HG02870 (cell line): ENCODE results near the gene GLI3.

Experiments
- ATAC-seq: cut with Tn5 transposase; IDR thresholded peaks from one replicate; pipeline ENCODE4 v1.9.1; 2021; ENCODE audit warnings: mild to moderate bottlenecking, moderate library complexity; ENCODE audit not compliant: unreplicated experiment

GLI3 gene

GRCh38 chr7:41975849-41976248, 261.2 kb downstream of the GLI3 start:
- no peak for ATAC-seq

GRCh38 chr7:41974870-41975557, 262.0 kb downstream of the GLI3 start:
- ATAC-seq: no peak

GRCh38 chr7:41973202-41973730, 263.7 kb downstream of the GLI3 start:
- ATAC-seq: no peak

- ATAC-seq: no peak
Measured at GRCh38 chr7:41972776-41973175, 264.2 kb downstream of the GLI3 start.

GRCh38 chr7:41972270-41972669, 264.7 kb downstream of the GLI3 start:
- ATAC-seq: no peak

- ATAC-seq: no peak
Measured at GRCh38 chr7:41971640-41972187, 265.3 kb downstream of the GLI3 start.

GRCh38 chr7:41970941-41971340, 266.1 kb downstream of the GLI3 start:
- no peak for ATAC-seq

GRCh38 chr7:41969561-41970105, 267.4 kb downstream of the GLI3 start:
- ATAC-seq: no peak

- no peak for ATAC-seq
Measured at GRCh38 chr7:41967156-41967555, 269.9 kb downstream of the GLI3 start.

- no peak for ATAC-seq
Measured at GRCh38 chr7:41965951-41966505, 271.0 kb downstream of the GLI3 start.

GRCh38 chr7:41964849-41965745, 271.9 kb downstream of the GLI3 start:
- no peak for ATAC-seq

GRCh38 chr7:41964183-41964753, 272.7 kb downstream of the GLI3 start:
- ATAC-seq: no peak

GRCh38 chr7:41956705-41957104, 280.3 kb downstream of the GLI3 start:
- no peak for ATAC-seq

GRCh38 chr7:41955893-41956675, 280.9 kb downstream of the GLI3 start:
- no peak for ATAC-seq

GRCh38 chr7:41955451-41955850, 281.6 kb downstream of the GLI3 start:
- no peak for ATAC-seq

- ATAC-seq: no peak
Measured at GRCh38 chr7:41954976-41955375, 282.0 kb downstream of the GLI3 start.

GRCh38 chr7:41948503-41948902, 288.5 kb downstream of the GLI3 start:
- no peak for ATAC-seq

GRCh38 chr7:41943094-41943577, 293.9 kb downstream of the GLI3 start:
- ATAC-seq: peak; percentile 82

- ATAC-seq: peak; percentile 5
Measured at GRCh38 chr7:41942468-41943093, 294.4 kb downstream of the GLI3 start.
